HG03280 (cell line): Measurements from ENCODE around the gene TRPV3.
"Not testable (repeated sequence)": the region's sequence is repeated elsewhere in the genome, so short reads cannot be mapped to it uniquely, and the experiment has no call there.

Source experiments
- ATAC-seq: cut with Tn5 transposase; IDR thresholded peaks from one replicate; pipeline ENCODE4 v1.9.1; 2021; ENCODE audit warnings: mild to moderate bottlenecking, moderate library complexity; ENCODE audit not compliant: unreplicated experiment

The TRPV3 gene

DNA sequence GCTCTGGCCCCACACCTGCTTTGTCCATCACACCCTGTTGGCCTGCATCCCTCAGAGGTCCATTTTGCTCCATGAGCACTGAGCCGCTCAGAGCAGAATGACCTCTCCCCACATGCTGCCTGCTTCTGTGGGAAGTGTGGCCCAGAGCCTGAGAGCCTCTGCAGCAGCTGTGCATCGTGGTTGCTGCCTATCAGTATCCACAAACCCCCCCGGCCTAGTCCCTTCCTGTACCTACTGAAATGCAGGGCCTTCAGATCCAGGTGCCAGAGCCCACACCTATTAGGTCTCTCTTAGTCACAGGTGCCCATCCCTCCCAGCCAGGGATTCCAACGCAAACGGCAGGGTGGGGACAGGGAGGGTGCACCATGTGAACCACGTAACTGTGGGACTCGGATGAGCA is 16.6 kb upstream of the TRPV3 start:
- no peak for ATAC-seq

- no peak for ATAC-seq
Observed at GRCh38 chr17:3573246-3574100, 15.9 kb upstream of the TRPV3 start.

DNA sequence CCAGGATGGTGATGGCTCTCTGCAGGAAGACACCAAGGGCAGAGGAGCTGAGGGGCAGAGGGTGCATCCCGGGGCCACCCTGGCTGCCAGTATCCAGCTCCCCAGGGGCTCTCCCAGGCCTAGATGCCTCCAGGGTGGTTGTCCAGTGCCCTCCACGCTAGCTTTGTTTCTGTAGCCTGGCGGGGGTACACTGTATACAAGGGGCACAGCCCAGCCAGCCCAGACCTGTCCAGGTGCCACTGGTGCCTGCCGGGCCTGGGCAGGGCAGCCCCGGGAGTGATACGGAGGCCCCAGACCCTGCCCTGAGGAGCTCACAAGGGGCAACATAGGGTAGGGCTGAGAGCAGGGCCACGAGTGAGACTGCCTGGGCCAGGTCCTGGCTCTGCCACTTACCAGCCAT is 14.6 kb upstream of the TRPV3 start:
- no peak for ATAC-seq

DNA sequence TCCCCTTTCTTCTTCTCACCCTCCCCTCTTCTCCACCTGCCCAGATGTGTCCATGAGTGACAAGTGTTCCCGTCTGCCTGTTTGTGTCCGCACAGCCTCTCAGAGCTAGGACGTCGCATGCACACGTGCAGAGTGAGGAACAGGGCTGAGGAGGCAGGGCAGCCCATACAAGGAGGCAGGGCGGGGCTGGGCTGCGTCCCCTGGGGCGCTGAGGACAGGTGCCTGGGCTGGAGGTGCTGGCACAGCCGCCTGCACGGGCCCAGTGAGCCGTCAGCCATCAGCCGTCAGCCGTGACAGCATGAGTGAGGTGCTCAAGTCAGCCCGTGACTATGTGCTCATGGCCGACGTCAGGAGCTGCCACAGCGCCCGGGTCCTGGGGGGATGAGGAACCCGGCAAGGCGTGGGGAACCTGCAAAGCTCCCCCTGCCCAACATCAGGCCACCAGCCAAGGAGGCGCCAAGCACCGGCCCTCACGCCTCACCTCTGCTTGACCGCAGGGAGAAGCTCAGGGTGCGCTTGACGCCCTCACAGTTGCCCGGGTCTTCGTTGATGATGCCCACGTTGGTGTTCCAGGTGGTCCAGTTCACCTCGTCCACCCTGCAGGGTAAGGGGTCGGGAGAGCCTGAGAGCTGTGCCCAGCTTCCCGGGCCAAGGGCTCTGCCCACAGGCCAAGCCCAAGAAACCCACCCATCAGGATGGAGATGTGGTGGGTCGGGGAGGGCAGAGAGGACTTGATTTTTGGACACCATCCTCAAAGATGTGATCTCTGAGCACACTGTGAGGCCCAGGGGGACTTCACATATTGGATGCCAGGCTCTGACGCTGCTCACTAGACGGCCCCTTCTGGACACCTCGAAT is 13.7 kb upstream of the TRPV3 start:
- ATAC-seq = no peak

DNA sequence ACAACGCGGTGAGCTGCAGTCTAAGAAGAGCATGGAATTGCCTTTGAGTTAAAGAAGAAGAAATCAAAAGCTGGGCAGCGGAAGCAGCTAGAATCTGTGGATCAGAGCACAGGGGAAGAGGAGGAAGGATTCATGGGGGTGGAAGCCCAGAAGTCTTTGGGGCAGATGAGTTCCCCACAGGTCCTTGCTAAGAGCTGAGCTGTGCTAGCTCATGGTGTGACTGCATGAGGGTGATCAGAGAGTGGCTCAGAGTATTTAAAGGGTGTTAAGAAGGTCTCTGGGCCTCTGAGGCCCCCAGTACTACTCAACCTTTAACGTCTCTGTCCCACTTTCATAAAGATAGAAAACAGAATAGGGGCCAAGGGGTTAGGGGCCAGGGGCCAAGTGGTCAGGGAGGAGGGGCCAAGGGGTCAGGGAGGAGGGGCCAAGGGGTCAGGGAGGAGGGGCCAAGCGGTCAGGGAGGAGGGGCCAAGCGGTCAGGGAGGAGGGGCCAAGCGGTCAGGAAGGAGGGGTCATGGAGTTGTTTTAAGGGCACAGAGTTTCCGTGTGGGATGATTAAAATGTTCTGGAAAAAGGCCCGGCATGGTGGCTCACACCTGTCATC is 12.0 kb upstream of the TRPV3 start:
- no peak for ATAC-seq

DNA sequence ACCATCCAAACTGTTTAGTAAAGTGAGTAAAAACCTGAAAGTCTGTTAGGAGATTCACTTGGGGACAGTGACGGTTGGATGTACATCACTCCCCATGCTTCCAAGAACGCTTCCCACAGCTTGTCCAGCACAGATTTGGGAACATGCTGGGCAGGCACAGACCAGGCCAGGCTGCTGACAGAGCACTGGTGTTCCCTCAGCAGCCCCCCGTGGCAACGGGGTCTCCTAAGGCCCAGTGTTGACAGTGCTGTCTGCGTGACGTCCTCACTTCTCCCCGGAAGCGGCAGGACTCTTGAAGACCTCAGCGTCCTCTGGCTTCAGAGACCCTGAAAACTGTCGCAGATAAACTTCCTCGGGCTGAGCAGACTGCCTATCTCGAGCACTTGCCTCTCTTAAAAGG is 8.9 kb upstream of the TRPV3 start:
- no peak for ATAC-seq

GRCh38 chr17:3565143-3565542 is 7.5 kb upstream of the TRPV3 start:
- no peak for ATAC-seq

GRCh38 chr17:3564241-3564640 is 6.6 kb upstream of the TRPV3 start:
- not testable (repeated sequence) for ATAC-seq

GRCh38 chr17:3559270-3559645 is 1.6 kb upstream of the TRPV3 start:
- no peak for ATAC-seq

- ATAC-seq = peak; percentile 75
Observed at GRCh38 chr17:3558603-3559269, 1.1 kb upstream of the TRPV3 start.

GRCh38 chr17:3556916-3557767 is 470 bp downstream of the TRPV3 start:
- ATAC-seq = peak; percentile 13

GRCh38 chr17:3556239-3556915 is 1.2 kb downstream of the TRPV3 start:
- no peak for ATAC-seq

GRCh38 chr17:3555189-3555796 is 2.3 kb downstream of the TRPV3 start:
- no peak for ATAC-seq

GRCh38 chr17:3554440-3554839 is 3.2 kb downstream of the TRPV3 start:
- no peak for ATAC-seq

DNA sequence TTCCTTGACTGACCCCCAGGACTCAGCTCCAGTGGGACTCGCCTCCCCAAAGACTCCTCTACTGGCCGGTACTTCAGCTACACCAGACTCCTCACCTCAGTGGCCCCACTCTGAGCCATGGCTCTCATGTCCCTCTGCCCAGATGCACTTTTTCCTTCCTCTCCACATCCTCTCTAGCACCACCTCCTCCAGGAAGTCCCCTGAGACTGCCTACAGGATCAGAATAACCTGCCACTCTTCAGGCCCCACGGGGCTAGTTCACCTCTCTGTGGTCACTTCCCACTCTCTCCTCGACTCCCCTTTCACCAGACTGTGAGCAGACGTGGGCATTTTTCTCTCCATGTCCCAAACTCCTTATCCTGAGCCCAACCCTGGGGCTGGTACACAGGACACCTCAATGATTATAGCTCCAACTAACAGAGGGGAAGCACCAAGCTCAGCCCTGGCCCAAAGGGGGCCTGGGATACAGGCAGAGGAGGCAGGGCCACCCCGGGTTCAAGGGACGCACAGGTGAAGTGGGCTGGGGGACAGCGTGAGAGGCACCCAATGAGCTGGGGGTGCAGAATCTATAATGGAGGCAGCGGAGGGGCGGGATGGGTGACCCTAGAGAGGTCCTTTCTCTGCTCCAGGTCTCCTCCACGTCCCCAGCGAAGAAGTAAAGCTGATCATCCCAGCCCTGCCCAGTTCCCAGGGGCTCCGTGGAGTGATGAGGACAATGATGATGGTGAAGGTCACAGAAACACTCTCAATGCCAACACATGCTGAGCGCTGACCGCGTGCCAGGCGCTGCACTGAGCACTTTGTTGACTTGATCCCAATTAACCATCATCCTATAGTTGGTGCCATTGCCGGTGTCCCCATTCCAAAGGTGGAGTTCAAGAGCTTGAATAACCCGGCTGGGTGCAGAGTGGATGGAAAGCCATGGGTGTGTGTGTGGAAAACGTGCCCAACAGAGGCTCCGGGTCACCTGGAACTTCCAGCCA is 3.9 kb downstream of the TRPV3 start:
- ATAC-seq = no peak

GRCh38 chr17:3552916-3553315 is 4.7 kb downstream of the TRPV3 start:
- no peak for ATAC-seq

DNA sequence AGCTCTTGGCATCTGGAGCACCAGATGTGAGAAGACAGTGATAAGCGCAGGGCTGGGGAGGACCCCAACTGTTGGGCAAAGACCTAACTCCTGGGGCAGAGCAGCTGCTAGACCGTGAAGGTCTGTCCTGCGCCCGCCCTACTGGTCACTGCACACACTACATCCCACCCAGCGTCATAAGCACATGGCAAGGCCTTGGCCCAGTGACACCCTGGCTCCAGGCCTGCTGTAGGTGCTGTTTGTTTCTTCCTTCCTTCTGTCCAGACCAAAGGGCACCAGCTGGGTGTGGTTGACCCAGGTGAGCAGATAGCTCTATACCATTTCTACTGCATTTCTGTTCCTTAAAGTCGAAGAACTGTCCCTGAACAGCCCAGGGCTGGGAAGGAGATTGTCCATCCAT is 6.4 kb downstream of the TRPV3 start:
- no peak for ATAC-seq

- ATAC-seq = no peak
Observed at GRCh38 chr17:3549610-3550162, 7.9 kb downstream of the TRPV3 start.
